ENCODE data around the gene CUL4A.

DNA sequence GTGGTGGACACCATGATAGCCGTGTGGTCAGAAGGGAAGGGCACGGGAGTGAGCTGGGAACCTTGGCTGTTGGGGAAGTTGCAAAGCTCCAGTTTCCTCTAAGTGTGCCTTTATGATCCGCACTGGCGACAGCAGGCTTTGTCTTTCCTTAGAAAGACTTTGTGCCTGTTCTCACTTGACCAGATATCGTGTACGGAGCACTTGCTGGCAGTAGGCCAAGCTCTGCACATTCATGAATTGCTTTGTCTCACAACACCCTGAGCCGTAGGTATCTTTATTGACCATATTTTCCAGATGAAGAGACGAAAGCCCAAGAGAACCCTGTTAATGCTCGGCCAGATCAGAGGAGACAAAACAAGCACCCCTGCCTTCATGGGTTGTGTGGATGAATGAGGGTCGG, 15.1 kb downstream of the CUL4A start:
- TF ChIP-seq, protein P1, sequence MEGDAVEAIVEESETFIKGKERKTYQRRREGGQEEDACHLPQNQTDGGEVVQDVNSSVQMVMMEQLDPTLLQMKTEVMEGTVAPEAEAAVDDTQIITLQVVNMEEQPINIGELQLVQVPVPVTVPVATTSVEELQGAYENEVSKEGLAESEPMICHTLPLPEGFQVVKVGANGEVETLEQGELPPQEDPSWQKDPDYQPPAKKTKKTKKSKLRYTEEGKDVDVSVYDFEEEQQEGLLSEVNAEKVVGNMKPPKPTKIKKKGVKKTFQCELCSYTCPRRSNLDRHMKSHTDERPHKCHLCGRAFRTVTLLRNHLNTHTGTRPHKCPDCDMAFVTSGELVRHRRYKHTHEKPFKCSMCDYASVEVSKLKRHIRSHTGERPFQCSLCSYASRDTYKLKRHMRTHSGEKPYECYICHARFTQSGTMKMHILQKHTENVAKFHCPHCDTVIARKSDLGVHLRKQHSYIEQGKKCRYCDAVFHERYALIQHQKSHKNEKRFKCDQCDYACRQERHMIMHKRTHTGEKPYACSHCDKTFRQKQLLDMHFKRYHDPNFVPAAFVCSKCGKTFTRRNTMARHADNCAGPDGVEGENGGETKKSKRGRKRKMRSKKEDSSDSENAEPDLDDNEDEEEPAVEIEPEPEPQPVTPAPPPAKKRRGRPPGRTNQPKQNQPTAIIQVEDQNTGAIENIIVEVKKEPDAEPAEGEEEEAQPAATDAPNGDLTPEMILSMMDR (IDR thresholded peaks at IDR 0.05 in 4 of 5, conservative IDR thresholded peaks at IDR 0.05 in 1 of 5) = no peak
- TF ChIP-seq POLR2A (IDR thresholded peaks at IDR 0.05) = no peak
